IMR-90 (cell line): ENCODE data around the gene COL20A1. TPM values are rescaled to one million over a fixed set of nuclear protein-coding genes. Genes with fewer than 3 reads are reported as not detected.

Source experiments
- ATAC-seq: fragments of 200-7000 bp; cut with Tn5 transposase; 2 replicates; pipeline ENCODE4 v1.9.1; 2020; ENCODE audit warnings: low read depth, mild to moderate bottlenecking, moderate library complexity
- BruUV-seq: library from RNA; stranded (reverse); fragments of 400-500 nt; replicated peaks from 2 replicates; lab custom pipeline; 2021; lab: Mats Ljungman, UMichigan
- CTCF ChIA-PET: fragments of 300-600 bp; formaldehyde crosslinking; extraction: SDS; loops from one replicate; lab custom pipeline; 2021; ENCODE audit warnings: antibody characterized with exemption; lab: Yijun Ruan, JAX
- POLR2A ChIA-PET: fragments of 300-600 bp; sonication (Branson Sonifier 250); formaldehyde crosslinking; loops from one replicate; lab custom pipeline; 2022; ENCODE audit warnings: antibody characterized with exemption; ENCODE audit not compliant: unreplicated experiment; lab: Charles Lee
- DNase-seq: peaks from one replicate; pipeline ENCODE4 v3.0.0; 2013
- H2AFZ ChIP-seq: replicated peaks from 2 replicates; pipeline ENCODE3; 2013; ENCODE audit warnings: low read length, mild to moderate bottlenecking; ENCODE audit not compliant: poor library complexity
- H2AK5ac ChIP-seq: 2 replicates; pipeline ENCODE4 v1.6.1; 2013; ENCODE audit warnings: low read depth, low read length, inconsistent platforms
- H2AK9ac ChIP-seq: replicated peaks from 2 replicates; pipeline ENCODE3; 2013; ENCODE audit warnings: mild to moderate bottlenecking, low read depth, low read length, moderate library complexity; ENCODE audit not compliant: poor library complexity
- H2BK120ac ChIP-seq: 2 replicates; pipeline ENCODE4 v1.6.1; 2013; ENCODE audit warnings: low read depth, low read length, inconsistent platforms
- H2BK15ac ChIP-seq: 3 replicates; pipeline ENCODE4 v1.6.1; 2013; ENCODE audit warnings: low read depth, low read length, inconsistent platforms
- H2BK20ac ChIP-seq: 2 replicates; pipeline ENCODE4 v1.6.1; 2013; ENCODE audit warnings: low read depth, mild to moderate bottlenecking, inconsistent platforms, low read length, moderate library complexity
- H2BK5ac ChIP-seq: 2 replicates; pipeline ENCODE4 v1.6.1; 2013; ENCODE audit warnings: mild to moderate bottlenecking, low read depth, low read length, inconsistent platforms; ENCODE audit not compliant: poor library complexity, severe bottlenecking
- H3K14ac ChIP-seq: replicated peaks from 2 replicates; pipeline ENCODE4 v1.6.1; 2013; ENCODE audit warnings: low read depth, low read length, inconsistent platforms
- H3K18ac ChIP-seq: 2 replicates; pipeline ENCODE4 v1.6.1; 2013; ENCODE audit warnings: low read depth, low read length, control low read depth
- H3K23ac ChIP-seq: 2 replicates; pipeline ENCODE4 v1.6.1; 2013; ENCODE audit warnings: low read depth, low read length, inconsistent platforms
- H3K27ac ChIP-seq: 2 replicates; pipeline ENCODE4 v1.5.1; 2013; ENCODE audit warnings: mild to moderate bottlenecking, control low read depth, low read length; ENCODE audit not compliant: insufficient read depth
- H3K27me3 ChIP-seq: 2 replicates; pipeline ENCODE4 v1.6.1; 2013; ENCODE audit warnings: low read length; ENCODE audit not compliant: control insufficient read depth, insufficient read depth
- H3K36me3 ChIP-seq: 2 replicates; pipeline ENCODE4 v1.6.1; 2013; ENCODE audit warnings: low read length, mixed read lengths; ENCODE audit not compliant: control insufficient read depth, insufficient read depth
- H3K4ac ChIP-seq: 2 replicates; pipeline ENCODE4 v1.6.1; 2013; ENCODE audit warnings: low read depth, low read length, inconsistent platforms
- H3K4me1 ChIP-seq: 2 replicates; pipeline ENCODE4 v1.6.1; 2013; ENCODE audit warnings: low read length, mixed read lengths; ENCODE audit not compliant: control insufficient read depth, insufficient read depth
- H3K4me2 ChIP-seq: 2 replicates; pipeline ENCODE4 v1.6.1; 2013; ENCODE audit warnings: low read depth, mild to moderate bottlenecking, control low read depth, low read length, moderate library complexity
- H3K4me3 ChIP-seq: 2 replicates; pipeline ENCODE4 v1.5.1; 2013; ENCODE audit warnings: low read depth, mild to moderate bottlenecking, control low read depth, low read length, moderate library complexity; ENCODE audit not compliant: insufficient read depth
- H3K56ac ChIP-seq: 2 replicates; pipeline ENCODE4 v1.6.1; 2013; ENCODE audit warnings: low read length, inconsistent platforms; ENCODE audit not compliant: insufficient read depth; ENCODE audit errors: extremely low read depth
- H3K79me1 ChIP-seq, 2 experiments: 2 replicates each; pipeline ENCODE4 v1.6.1; 2013; ENCODE audit warnings: low read length in 2 of 2, inconsistent platforms in 1 of 2, low read depth in 1 of 2
- H3K9ac ChIP-seq: 2 replicates; pipeline ENCODE4 v1.6.1; 2013; ENCODE audit warnings: low read depth, low read length, control low read depth
- H3K9me1 ChIP-seq: 2 replicates; pipeline ENCODE4 v1.6.1; 2013; ENCODE audit warnings: low read length, inconsistent platforms; ENCODE audit not compliant: insufficient read depth
- H3K9me3 ChIP-seq: 2 replicates; pipeline ENCODE4 v1.6.1; 2013; ENCODE audit warnings: low read length; ENCODE audit not compliant: control insufficient read depth, insufficient read depth
- H4K20me1 ChIP-seq: 2 replicates; pipeline ENCODE4 v1.6.1; 2013; ENCODE audit warnings: low read length, inconsistent platforms; ENCODE audit not compliant: insufficient read depth
- H4K5ac ChIP-seq: 2 replicates; pipeline ENCODE4 v1.6.1; 2013; ENCODE audit warnings: mild to moderate bottlenecking, low read depth, low read length, control low read depth
- H4K8ac ChIP-seq, 2 experiments: 2 replicates each; pipeline ENCODE4 v1.6.1; 2013; ENCODE audit warnings: low read depth in 2 of 2, low read length in 2 of 2, control low read depth in 1 of 2, inconsistent platforms in 1 of 2
- H4K91ac ChIP-seq: 2 replicates; pipeline ENCODE4 v1.6.1; 2013; ENCODE audit warnings: low read depth, low read length, inconsistent platforms; ENCODE audit not compliant: insufficient read depth
- MXI1 ChIP-seq: IDR thresholded peaks from 2 replicates; pipeline ENCODE4 v1.6.1; 2012; ENCODE audit warnings: low read depth, mild to moderate bottlenecking, low read length, moderate library complexity, borderline replicate concordance
- POLR2A ChIP-seq: IDR thresholded peaks from 2 replicates; pipeline ENCODE4 v1.6.1; 2012; ENCODE audit warnings: mild to moderate bottlenecking, low read depth, low read length
- WGBS, 2 experiments: methylation state at CpG; one replicate each; pipeline versions ENCODE4 v1.1.5 to v1.1.7; 2013; ENCODE audit warnings: missing lambda C conversion rate in 2 of 2; ENCODE audit not compliant: insufficient read length in 1 of 2; ENCODE audit errors: extremely low coverage in 2 of 2; 5-methylcytosine and 5-hydroxymethylcytosine counted together
- dilution Hi-C: fragments of 300-500 bp; cut with HindIII; formaldehyde crosslinking; loops from one replicate; pipeline ENCODE4 v1.14.3; 2018; ENCODE audit warnings: low sequenced_read_pairs; ENCODE audit not compliant: unreplicated experiment
- in situ Hi-C: fragments of 300-500 bp; cut with MboI; formaldehyde crosslinking; loops from 3 replicates; pipeline ENCODE4 v1.14.3; 2019; ENCODE audit warnings: low sequenced_read_pairs, inconsistent platforms, mixed read lengths
- intact Hi-C: fragments of 100-400 bp; cut with micrococcal nuclease; formaldehyde crosslinking; loops from 2 replicates; pipeline ENCODE4 v1.10.0; 2022
- polyA plus RNA-seq, 3 experiments: library from polyadenylated mRNA; depleted of rRNA; stranded (reverse); fragments of >200 nt; gene quantifications; 2 replicates each; pipeline ENCODE4 v1.2.3, GENCODE V29; 2012; ENCODE audit warnings: low replicate concordance in 1 of 3
- total RNA-seq: library from RNA; depleted of rRNA; stranded (reverse); fragments of >200 nt; gene quantifications from 2 replicates; pipeline ENCODE4 v1.2.3, GENCODE V29; 2012

Gene COL20A1
- total and polyA plus RNA-seq, 2 of the 4 experiments (the other 2 are of a cell fraction), result not detected

DNA sequence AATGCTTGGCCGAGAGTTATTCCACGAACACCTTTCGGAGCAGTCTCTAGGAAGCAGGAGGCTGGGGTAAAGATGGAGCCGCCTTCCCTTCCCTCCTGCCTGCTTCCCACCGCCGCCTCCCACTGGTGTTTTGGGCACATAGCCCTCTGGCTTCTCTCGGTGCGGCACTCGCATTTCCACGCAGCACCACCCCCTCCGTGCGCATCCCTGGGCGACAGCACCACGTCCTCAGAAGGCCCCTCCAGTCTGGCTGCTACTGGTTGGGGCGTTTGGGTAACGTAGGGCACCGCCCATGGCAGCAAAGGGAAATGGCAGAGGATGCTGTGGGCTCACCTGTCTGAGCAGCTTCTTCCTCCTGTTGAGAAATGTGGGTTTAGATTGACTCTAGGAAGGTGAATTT, 2.4 kb downstream of the COL20A1 start:
- ATAC-seq (no peak), DNase-seq (no peak)
- in situ Hi-C loops (no loop called here), dilution Hi-C loops (no loop called here), intact Hi-C loops (no loop called here)
- Histone ChIP-seq H3K27ac (no peak overlapping the region), H4K8ac (no peak overlapping the region), H2BK15ac (no peak overlapping the region), H3K23ac (no peak overlapping the region), H3K14ac (no peak overlapping the region), H2BK20ac (no peak overlapping the region), H2AFZ (peak overlapping the region; percentile 51), H4K20me1 (peaks cover 23% of the 10 kb centered on the region), H3K27me3 (peaks cover 41% of the 10 kb centered on the region), H2BK120ac (no peak overlapping the region), H3K18ac (no peak overlapping the region), H3K79me1 (no peaks in the 10 kb centered on the region), H3K36me3 (no peaks in the 10 kb centered on the region), H3K4me3 (no peak overlapping the region), H3K9ac (no peak overlapping the region), H2AK5ac (no peak overlapping the region), H2BK5ac (no peak overlapping the region), H3K4ac (no peak overlapping the region), H3K4me2 (no peak overlapping the region), H3K9me3 (peaks cover 2% of the 10 kb centered on the region; the same call in 1 of the 2 replicates), H4K5ac (no peak overlapping the region), H3K56ac (no peak overlapping the region), H3K9me1 (no peaks in the 10 kb centered on the region), H2AK9ac (no peak overlapping the region), H4K91ac (no peak overlapping the region), H3K4me1 (no peaks in the 10 kb centered on the region)
- POLR2A ChIA-PET, result no interaction called here
- TF ChIP-seq POLR2A (peak; percentile 7; the same call in 1 of the 2 replicates), MXI1 (no peak)
- CTCF ChIA-PET, result interaction anchor here (1.0 kb wide), 1 partner anchor 14 kb away, joined by 3 read pairs; no protein-coding TSS in a partner anchor
- BruUV-seq, result no TSS peak
- no CpG with 5 or more reads among the region's 17 CpGs for WGBS, 2 experiments
